ENCODE data around the gene SUN5. TPM values are rescaled to one million over a fixed set of nuclear protein-coding genes. Genes with fewer than 3 reads are reported as not detected.

SUN5 gene
- total and polyA plus RNA-seq, 7 donors = not detected

DNA sequence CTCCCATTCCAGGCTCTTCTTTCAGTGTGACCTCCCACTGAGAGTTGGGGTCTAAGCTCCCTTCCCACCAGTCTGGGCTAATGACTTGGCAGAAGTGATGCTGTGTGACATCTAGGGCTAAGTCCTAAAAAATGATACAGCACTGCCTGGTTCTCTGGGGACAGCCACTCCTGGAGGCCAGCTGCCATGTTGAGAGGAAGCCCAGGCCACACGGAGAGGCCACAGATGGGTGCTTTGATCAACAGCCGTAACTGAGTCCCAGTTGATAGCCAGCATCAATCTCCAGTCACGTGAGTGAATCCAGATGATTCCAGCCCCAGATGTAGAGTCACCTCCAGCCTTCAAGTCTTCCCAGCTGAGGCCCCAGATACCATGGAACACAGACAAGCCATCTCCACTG lies 13.8 kb downstream of the SUN5 start:
- ATAC-seq = no peak
- Histone ChIP-seq H3K27ac (no peak overlapping the region), H3K9me3 (peaks cover 1% of the 10 kb centered on the region), H3K36me3 (ENCODE audit: insufficient read depth in 1 of 2, low read depth in 1 of 2) (no peaks in the 10 kb centered on the region), H3K27me3 (ENCODE audit: insufficient read depth in 3 of 3, low read length in 2 of 3) (peaks cover 0 to 4% (median 0%) of the 10 kb centered on the region in 3 donors), H3K4me1 (no peaks in the 10 kb centered on the region), H3K4me3 (no peak overlapping the region)
- TF ChIP-seq, protein P1, sequence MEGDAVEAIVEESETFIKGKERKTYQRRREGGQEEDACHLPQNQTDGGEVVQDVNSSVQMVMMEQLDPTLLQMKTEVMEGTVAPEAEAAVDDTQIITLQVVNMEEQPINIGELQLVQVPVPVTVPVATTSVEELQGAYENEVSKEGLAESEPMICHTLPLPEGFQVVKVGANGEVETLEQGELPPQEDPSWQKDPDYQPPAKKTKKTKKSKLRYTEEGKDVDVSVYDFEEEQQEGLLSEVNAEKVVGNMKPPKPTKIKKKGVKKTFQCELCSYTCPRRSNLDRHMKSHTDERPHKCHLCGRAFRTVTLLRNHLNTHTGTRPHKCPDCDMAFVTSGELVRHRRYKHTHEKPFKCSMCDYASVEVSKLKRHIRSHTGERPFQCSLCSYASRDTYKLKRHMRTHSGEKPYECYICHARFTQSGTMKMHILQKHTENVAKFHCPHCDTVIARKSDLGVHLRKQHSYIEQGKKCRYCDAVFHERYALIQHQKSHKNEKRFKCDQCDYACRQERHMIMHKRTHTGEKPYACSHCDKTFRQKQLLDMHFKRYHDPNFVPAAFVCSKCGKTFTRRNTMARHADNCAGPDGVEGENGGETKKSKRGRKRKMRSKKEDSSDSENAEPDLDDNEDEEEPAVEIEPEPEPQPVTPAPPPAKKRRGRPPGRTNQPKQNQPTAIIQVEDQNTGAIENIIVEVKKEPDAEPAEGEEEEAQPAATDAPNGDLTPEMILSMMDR (IDR thresholded peaks at IDR 0.05) = no peak
- intact Hi-C loops (cut with DNase I) = no loop called here
- no peak for DNase-seq
- WGBS, 3 donors = 48 to 57% (median 51%) methylated on average over 3 of the region's 3 CpGs

DNA sequence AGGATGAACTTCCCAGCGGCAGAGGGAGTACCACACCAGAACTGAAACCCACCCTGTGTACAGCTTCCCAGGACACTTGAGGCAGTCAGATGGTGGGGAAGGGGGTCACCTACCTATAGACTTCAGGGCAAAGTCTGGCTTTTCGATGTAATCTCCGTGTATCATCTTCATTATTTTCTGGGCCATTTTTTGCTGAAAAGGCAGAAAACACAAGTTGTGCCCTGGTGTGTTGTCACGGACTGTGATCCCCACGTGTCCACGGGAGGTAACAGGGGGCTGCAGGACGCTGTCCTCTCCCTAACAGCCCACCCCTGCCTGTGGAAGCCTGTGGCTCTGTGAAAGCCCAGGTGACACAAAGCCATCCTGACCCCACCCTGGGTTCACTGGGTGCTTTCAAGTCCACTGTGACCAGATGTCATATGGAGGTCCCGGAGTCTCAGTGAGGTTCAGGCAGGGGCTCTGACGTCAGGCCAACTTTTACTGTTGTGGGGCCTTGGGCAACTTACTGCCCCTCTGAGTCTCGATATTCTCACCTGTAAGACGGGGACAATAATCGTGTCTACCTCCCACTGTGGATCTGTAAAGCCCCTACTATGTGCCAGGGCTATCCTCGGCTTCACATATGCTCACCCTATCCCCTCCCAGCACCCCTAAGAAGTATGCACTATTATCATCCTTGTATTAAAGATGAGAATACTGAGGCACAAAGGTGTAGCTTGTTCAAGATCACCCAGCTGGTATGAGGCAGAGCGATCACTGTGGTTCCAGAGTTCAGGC lies 14.5 kb downstream of the SUN5 start:
- Histone ChIP-seq H3K27ac (no peak overlapping the region), H3K4me3 (no peak overlapping the region), H3K27me3 (ENCODE audit: insufficient read depth in 3 of 3, low read length in 2 of 3) (peaks cover 0 to 4% (median 0%) of the 10 kb centered on the region in 3 donors), H3K36me3 (ENCODE audit: insufficient read depth in 1 of 2, low read depth in 1 of 2) (no peaks in the 10 kb centered on the region), H3K4me1 (no peaks in the 10 kb centered on the region), H3K9me3 (no peaks in the 10 kb centered on the region)
- no peak for DNase-seq
- no peak for ATAC-seq
- TF ChIP-seq, protein P1 (IDR thresholded peaks at IDR 0.05) = no peak
- WGBS, 3 donors = 83 to 87% (median 86%) methylated on average over 14 of the region's 14 CpGs
- intact Hi-C loops (cut with DNase I) = no loop called here

DNA sequence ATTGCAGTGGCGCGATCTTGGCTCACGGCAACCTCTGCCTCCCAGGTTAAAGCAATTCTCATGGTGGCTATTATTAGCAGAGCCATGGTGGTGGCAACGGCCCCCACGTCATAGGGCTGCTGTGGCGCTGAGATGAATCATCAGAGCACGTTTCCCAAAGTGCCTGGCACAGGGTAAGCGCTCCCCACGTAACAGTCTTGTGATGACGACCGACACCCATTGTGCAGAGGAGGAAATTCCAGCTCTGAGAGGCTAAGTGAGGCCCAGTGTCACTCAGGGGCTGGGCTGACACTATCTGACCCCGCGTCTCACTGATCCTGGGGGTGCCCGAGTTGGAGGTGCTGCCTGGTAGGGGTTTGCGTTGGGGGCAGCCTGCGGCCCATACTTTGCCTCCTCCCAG lies 16.2 kb downstream of the SUN5 start:
- intact Hi-C loops (cut with DNase I) = no loop called here
- TF ChIP-seq, protein P1 (IDR thresholded peaks at IDR 0.05) = no peak

DNA sequence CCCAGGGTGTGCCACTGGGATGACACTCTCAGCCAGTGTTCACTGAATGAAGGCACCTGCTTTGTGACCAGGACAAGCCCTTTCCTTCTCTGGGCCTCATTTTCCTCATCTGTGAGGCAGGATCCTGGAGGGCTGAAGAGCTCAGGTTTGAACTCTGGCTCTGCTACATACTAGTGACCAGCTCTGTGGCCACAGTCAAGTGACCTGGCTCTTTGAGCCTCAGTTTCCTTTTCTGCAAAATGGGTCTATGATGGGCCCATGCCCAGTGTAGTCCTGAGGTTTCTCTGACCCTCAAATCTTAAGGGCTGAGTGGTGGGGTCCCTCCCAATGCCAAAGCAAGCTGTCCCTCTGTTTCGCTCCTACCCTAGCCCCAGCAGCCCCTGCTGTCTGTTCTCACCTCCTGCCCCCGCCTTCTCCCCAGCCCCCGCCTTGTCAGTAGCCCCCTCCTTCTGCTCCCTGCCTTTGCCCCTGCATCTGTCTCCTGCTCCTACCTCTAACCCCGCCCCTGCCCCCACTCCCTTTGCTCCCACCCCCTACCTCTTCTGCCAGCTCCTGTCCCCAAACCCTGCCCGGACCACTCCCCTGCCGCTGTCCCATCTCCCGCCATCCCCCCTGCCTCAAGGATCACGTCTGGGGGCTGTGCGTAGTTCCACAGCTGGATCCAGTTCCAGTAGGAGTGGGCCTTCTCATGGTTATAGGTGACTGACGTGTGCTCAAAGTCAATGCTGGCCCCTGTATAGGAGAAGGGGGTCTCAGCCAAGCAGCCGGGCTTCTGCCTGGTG lies 17.0 kb downstream of the SUN5 start:
- Histone ChIP-seq H3K4me3 (no peak overlapping the region), H3K4me1 (no peaks in the 10 kb centered on the region), H3K27ac (no peak overlapping the region), H3K9me3 (no peaks in the 10 kb centered on the region), H3K27me3 (ENCODE audit: insufficient read depth in 3 of 3, low read length in 2 of 3) (peaks cover 0 to 3% (median 0%) of the 10 kb centered on the region in 3 donors), H3K36me3 (ENCODE audit: insufficient read depth in 1 of 2, low read depth in 1 of 2) (no peaks in the 10 kb centered on the region)
- intact Hi-C loops (cut with DNase I) = no loop called here
- 78 to 80% (median 80%) methylated on average over 11 of the region's 11 CpGs for WGBS, 3 donors
- no peak for ATAC-seq
- no peak for DNase-seq
- TF ChIP-seq, protein P1 (IDR thresholded peaks at IDR 0.05) = no peak

More for the DNA sequence above, 16.2 kb downstream of the SUN5 start:
- no peak for DNase-seq
- no peak for ATAC-seq
- no peaks in the 10 kb centered on the region for H3K36me3 ChIP-seq (ENCODE audit: insufficient read depth in 1 of 2, low read depth in 1 of 2)
- H3K27ac ChIP-seq = no peak overlapping the region
- H3K4me3 ChIP-seq = no peak overlapping the region
- 69 to 77% (median 75%) methylated on average over 16 of the region's 16 CpGs for WGBS, 3 donors
- H3K9me3 ChIP-seq = no peaks in the 10 kb centered on the region
- no peaks in the 10 kb centered on the region for H3K4me1 ChIP-seq
- peaks cover 0 to 4% (median 0%) of the 10 kb centered on the region in 3 donors for H3K27me3 ChIP-seq (ENCODE audit: insufficient read depth in 3 of 3, low read length in 2 of 3)

All from psoas muscle (tissue), 8 donors.